HCT116 (cell line): ENCODE measurements around the gene ITGA2B. TPM values are rescaled to one million over a fixed set of nuclear protein-coding genes. Genes with fewer than 3 reads are reported as not detected.

ENCODE experiments used
- ATAC-seq: fragments of 200-7000 bp; cut with Tn5 transposase; 2 replicates; pipeline ENCODE4 v1.9.1; 2020; ENCODE audit warnings: mild to moderate bottlenecking, moderate library complexity
- BruUV-seq: library from RNA; stranded (reverse); fragments of 400-500 nt; replicated peaks from 2 replicates; lab custom pipeline; 2021; lab: Mats Ljungman, UMichigan
- CTCF ChIA-PET: fragments of 300-600 bp; sonication (Branson Sonifier 250); formaldehyde crosslinking; loops from one replicate; lab custom pipeline; 2021; ENCODE audit warnings: antibody characterized with exemption; lab: Charles Lee
- POLR2A ChIA-PET: fragments of 300-600, 350-600 bp; sonication (Branson Sonifier 250); formaldehyde crosslinking; loops from one replicate; lab custom pipeline; 2021; ENCODE audit warnings: antibody characterized with exemption; lab: Charles Lee
- RAD21 ChIA-PET, 2 experiments: fragments of 300-600 bp; sonication (Branson Sonifier 250); formaldehyde crosslinking; loops; one replicate each; lab custom pipeline; 2023; ENCODE audit warnings: low total read pairs in 2 of 2; ENCODE audit not compliant: uncharacterized antibody in 2 of 2, unreplicated experiment in 2 of 2, low non-redundant PET in 1 of 2; lab: Charles Lee
- DNase-seq: peaks from one replicate; pipeline ENCODE4 v3.0.0-alpha.2; 2010; ENCODE audit warnings: low read depth, low spot score
- H2AFZ ChIP-seq: fragments of 200-600 bp; shearing (Covaris generic), sonication (generic); 2 replicates; pipeline ENCODE4 v1.6.1; 2017; ENCODE audit warnings: low read depth, mixed run types, mixed read lengths, antibody characterized with exemption, low read length; ENCODE audit not compliant: poor library complexity, severe bottlenecking
- H3K27ac ChIP-seq: 2 replicates; pipeline ENCODE4 v1.5.1; 2012; ENCODE audit warnings: low read depth, low read length
- H3K27me3 ChIP-seq: fragments of 200-600 bp; sonication (generic); 2 replicates; pipeline ENCODE4 v1.6.1; 2016; ENCODE audit warnings: mixed run types, low read length, mixed read lengths; ENCODE audit not compliant: insufficient read depth
- H3K36me3 ChIP-seq, 2 experiments: fragments of 200-500 bp in 1 of 2; fragments of 200-600 bp in 1 of 2; sonication (Bioruptor generic) in 1 of 2; sonication (generic) in 1 of 2; 2 replicates each; pipeline versions ENCODE4 v1.5.1 to v1.6.1; 2014 to 2016; ENCODE audit warnings: low read length in 2 of 2, inconsistent platforms in 1 of 2, mixed read lengths in 1 of 2, mixed run types in 1 of 2; ENCODE audit not compliant: insufficient read depth in 2 of 2, control insufficient read depth in 1 of 2
- H3K4me1 ChIP-seq, 2 experiments: fragments of 200-600 bp in 1 of 2; sonication (generic) in 1 of 2; 2 replicates each; pipeline versions ENCODE4 v1.5.1 to v1.6.1; 2012 to 2017; ENCODE audit warnings: low read length in 2 of 2, inconsistent platforms in 1 of 2, mild to moderate bottlenecking in 1 of 2, mixed read lengths in 1 of 2, mixed run types in 1 of 2, moderate library complexity in 1 of 2; ENCODE audit not compliant: insufficient read depth in 2 of 2, control insufficient read depth in 1 of 2
- H3K4me2 ChIP-seq: fragments of 200-600 bp; sonication (generic); 2 replicates; pipeline ENCODE4 v1.6.1; 2017; ENCODE audit warnings: mixed run types, low read length, mixed read lengths
- H3K4me3 ChIP-seq, 2 experiments: fragments of 200-600 bp in 1 of 2; sonication (generic) in 1 of 2; replicated peaks in 1 of 2; 2 replicates each; pipeline ENCODE4 v1.5.1; 2011 to 2016; ENCODE audit warnings: low read length in 2 of 2, control low read depth in 1 of 2, low read depth in 1 of 2, mild to moderate bottlenecking in 1 of 2, mixed read lengths in 1 of 2, mixed run types in 1 of 2
- H3K79me2 ChIP-seq: fragments of 200-600 bp; sonication (generic); 2 replicates; pipeline ENCODE4 v1.6.1; 2017; ENCODE audit warnings: mild to moderate bottlenecking, mixed run types, low read length, moderate library complexity, mixed read lengths; ENCODE audit not compliant: insufficient read depth
- H3K9ac ChIP-seq: fragments of 200-600 bp; sonication (generic); 2 replicates; pipeline ENCODE4 v1.6.1; 2016; ENCODE audit warnings: low read length, mixed read lengths
- H3K9me2 ChIP-seq: fragments of 200-600 bp; sonication (generic), shearing (Covaris generic); 2 replicates; pipeline ENCODE4 v1.6.1; 2017; ENCODE audit warnings: mixed run types, mild to moderate bottlenecking, moderate library complexity; ENCODE audit not compliant: insufficient read depth
- H3K9me3 ChIP-seq, 2 experiments: fragments of 200-500 bp in 1 of 2; fragments of 200-600 bp in 1 of 2; sonication (Bioruptor generic) in 1 of 2; sonication (generic) in 1 of 2; 2 replicates each; pipeline ENCODE4 v1.6.1; 2014 to 2017; ENCODE audit warnings: low read length in 2 of 2, mixed read lengths in 2 of 2, inconsistent platforms in 1 of 2, low read depth in 1 of 2, mild to moderate bottlenecking in 1 of 2, mixed run types in 1 of 2, moderate library complexity in 1 of 2; ENCODE audit not compliant: control insufficient read depth in 1 of 2, insufficient read depth in 1 of 2
- H4K20me1 ChIP-seq: fragments of 200-600 bp; sonication (generic), shearing (Covaris generic); 2 replicates; pipeline ENCODE4 v1.6.1; 2017; ENCODE audit warnings: mixed run types, mild to moderate bottlenecking, moderate library complexity; ENCODE audit not compliant: insufficient read depth
- ATF3 ChIP-seq: IDR thresholded peaks from 2 replicates; pipeline ENCODE4 v1.6.1; 2012
- CBX3 ChIP-seq: IDR thresholded peaks from 2 replicates; pipeline ENCODE4 v1.6.1; 2012; ENCODE audit warnings: low read depth
- EZH2 ChIP-seq: fragments of 200-600 bp; sonication (generic); IDR thresholded peaks from 2 replicates; pipeline ENCODE4 v1.6.1; 2017; ENCODE audit warnings: antibody characterized with exemption, mixed run types
- FOSL1 ChIP-seq: IDR thresholded peaks from 2 replicates; pipeline ENCODE4 v1.6.1; 2012; ENCODE audit warnings: low read depth
- MAX ChIP-seq: IDR thresholded peaks from 2 replicates; pipeline ENCODE4 v1.6.1; 2012
- POLR2A ChIP-seq: IDR thresholded peaks from 2 replicates; pipeline ENCODE4 v1.7.0; 2011; ENCODE audit warnings: borderline replicate concordance; ENCODE audit not compliant: insufficient read depth, insufficient read length; ENCODE audit errors: extremely low read depth
- POLR2AphosphoS5 ChIP-seq: IDR thresholded peaks from 2 replicates; pipeline ENCODE4 v1.6.1; 2011; ENCODE audit warnings: mild to moderate bottlenecking, low read depth, low read length, moderate library complexity
- REST ChIP-seq: IDR thresholded peaks from 2 replicates; pipeline ENCODE4 v1.6.1; 2012; ENCODE audit warnings: low read depth
- SIN3A ChIP-seq: IDR thresholded peaks from 2 replicates; pipeline ENCODE4 v1.6.1; 2012; ENCODE audit warnings: low read depth
- SP1 ChIP-seq: IDR thresholded peaks from 2 replicates; pipeline ENCODE4 v1.6.1; 2012; ENCODE audit warnings: low read depth
- SRF ChIP-seq: IDR thresholded peaks from 2 replicates; pipeline ENCODE4 v1.6.1; 2012; ENCODE audit warnings: low read depth
- ZBTB33 ChIP-seq: IDR thresholded peaks from 2 replicates; pipeline ENCODE4 v1.6.1; 2011; ENCODE audit warnings: mild to moderate bottlenecking, low read length, moderate library complexity; ENCODE audit not compliant: insufficient replicate concordance; ENCODE audit errors: extremely low read depth
- ZFX ChIP-seq: fragments of 450-650 bp; IDR thresholded peaks from 2 replicates; pipeline ENCODE4 v1.6.1; 2017
- ZNF274 ChIP-seq: fragments of 200-500 bp; sonication (Bioruptor generic); IDR thresholded peaks from 2 replicates; pipeline ENCODE4 v1.6.1; 2014; ENCODE audit warnings: mild to moderate bottlenecking, low read depth, low read length, inconsistent platforms
- intact Hi-C: fragments of 100-400 bp; cut with micrococcal nuclease; formaldehyde crosslinking; loops from 2 replicates; pipeline ENCODE4 v1.10.0; 2022
- total RNA-seq: library from RNA; stranded (reverse); gene quantifications from one replicate; pipeline ENCODE4 v1.2.1, GENCODE V29; 2021; ENCODE audit not compliant: unreplicated experiment

Gene ITGA2B
- total RNA-seq, 1 experiment from 2014 or later: 7.6 TPM

DNA sequence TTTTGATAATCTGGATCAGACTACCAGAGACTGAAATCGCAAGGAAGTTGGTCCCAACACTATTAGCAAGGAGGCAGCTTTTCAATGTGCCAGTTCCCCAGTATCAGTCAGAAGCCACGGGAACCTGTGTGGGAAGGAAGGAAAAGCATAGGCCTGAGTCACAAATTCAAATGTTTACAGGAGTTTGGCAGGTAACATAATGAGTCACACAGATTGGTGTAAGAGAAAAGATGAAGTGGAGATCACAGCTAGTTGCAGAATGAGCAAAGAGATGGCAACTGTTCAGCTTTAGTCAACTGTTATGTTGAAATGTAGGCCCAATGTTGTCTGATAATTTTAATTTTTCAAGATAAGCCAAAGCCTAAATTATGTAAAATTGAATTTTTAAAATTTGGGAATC lies 28.1 kb upstream of the ITGA2B start (continued):
- no peak for TF ChIP-seq ZBTB33
- TF ChIP-seq ZNF274: no peak
- peak; percentile 52; the same call in 1 of the 2 replicates for TF ChIP-seq CBX3
- TF ChIP-seq FOSL1: peak; percentile 67

DNA sequence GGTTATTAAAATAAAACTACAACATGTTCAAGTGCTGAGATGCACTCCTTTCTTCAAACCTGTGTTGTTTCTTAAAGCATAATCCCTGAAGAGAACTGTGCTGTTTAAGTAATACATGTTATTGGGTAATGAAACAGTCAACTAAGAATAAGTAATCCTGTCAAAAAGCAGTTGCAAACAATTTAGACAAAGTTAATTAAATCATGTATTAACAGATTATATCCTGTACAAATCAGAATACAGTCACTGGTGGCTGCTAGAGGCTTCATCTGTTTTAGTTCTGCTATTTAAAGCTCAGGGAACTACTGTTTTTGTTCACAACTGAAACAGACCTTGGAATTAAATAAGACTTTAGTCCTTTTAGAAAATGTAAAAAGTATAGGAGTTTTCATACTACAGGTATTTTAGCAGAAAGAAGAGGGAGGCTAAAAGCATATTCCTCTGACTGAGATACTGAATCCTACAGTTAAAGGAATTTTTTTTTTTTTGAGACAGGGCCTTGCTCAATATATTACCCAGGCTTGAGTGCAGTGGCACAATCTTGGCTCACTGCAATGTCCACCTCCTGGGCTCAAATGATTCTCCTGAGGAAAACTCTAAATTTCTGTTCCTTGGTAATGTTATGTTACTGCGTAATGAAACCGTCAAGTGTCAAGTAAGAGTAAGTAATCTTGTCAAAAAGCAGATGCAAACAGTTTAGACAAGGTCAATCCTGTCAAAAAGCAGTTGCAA lies 27.3 kb upstream of the ITGA2B start:
- ChIA-PET CTCF (no interaction called here), POLR2A (no interaction called here)
- H4K20me1 ChIP-seq: no peaks in the 10 kb centered on the region
- TF ChIP-seq ZFX (no peak), CBX3 (no peak), ATF3 (no peak), ZNF274 (no peak), MAX (no peak), REST (no peak), ZBTB33 (no peak), SRF (no peak), POLR2A (no peak), EZH2 (no peak), SP1 (no peak), SIN3A (no peak), POLR2AphosphoS5 (no peak)

More for the DNA sequence above, 27.3 kb upstream of the ITGA2B start:
- Histone ChIP-seq H3K4me1 (peaks cover 3 to 13% of the 10 kb centered on the region in 2 experiments; a peak in 3 of 4 replicates), H3K4me3 (no peak overlapping the region), H2AFZ (no peak overlapping the region), H3K9me3 (no peaks in the 10 kb centered on the region), H3K4me2 (peak overlapping the region; percentile 32; the same call in 1 of the 2 replicates), H3K27me3 (no peaks in the 10 kb centered on the region), H3K9ac (no peak overlapping the region), H3K79me2 (no peaks in the 10 kb centered on the region), H3K36me3 (0 out of 4 replicates have a peak, but pooled peaks cover 0 to 2% of the 10 kb centered on the region in 2 experiments), H3K27ac (no peak overlapping the region), H3K9me2 (no peaks in the 10 kb centered on the region)
- RAD21 ChIA-PET: no interaction called here
- DNase-seq (no peak), ATAC-seq (no peak)
- BruUV-seq: no TSS peak
- intact Hi-C loops: no loop called here
